Activated naive CD8-positive, alpha-beta T cell treated with anti-CD3 and anti-CD28 coated beads, Interleukin-2, amount 50 U/mL, for 24 hours (primary cell): ENCODE data around the gene VWC2.

Source experiments
- ATAC-seq: fragments of 150-1000 bp; cut with Tn5 transposase; one replicate; pipeline ENCODE4 v1.10.0; 2021
- DNase-seq: peaks from one replicate; pipeline ENCODE4 v3.0.0; 2021
- H3K27ac Mint-ChIP-seq: one replicate; pipeline ENCODE4 v1.8.0; 2021; ENCODE audit warnings: mild to moderate bottlenecking, mixed read lengths
- H3K27me3 Mint-ChIP-seq: one replicate; pipeline ENCODE4 v1.8.0; 2021; ENCODE audit warnings: mixed read lengths
- H3K36me3 Mint-ChIP-seq: one replicate; pipeline ENCODE4 v1.8.0; 2021; ENCODE audit warnings: low read depth, mixed read lengths
- H3K4me1 Mint-ChIP-seq: one replicate; pipeline ENCODE4 v1.8.0; 2021; ENCODE audit warnings: mixed read lengths
- H3K4me3 Mint-ChIP-seq: one replicate; pipeline ENCODE4 v1.8.0; 2021; ENCODE audit warnings: mild to moderate bottlenecking, moderate library complexity, mixed read lengths
- H3K9me3 Mint-ChIP-seq: one replicate; pipeline ENCODE4 v1.8.0; 2021; ENCODE audit warnings: mixed read lengths

VWC2 gene

GRCh38 chr7:49852619-49853462 lies 79.4 kb downstream of the VWC2 start:
- no peaks in the 10 kb centered on the region for H3K36me3 Mint-ChIP-seq
- peaks cover 2% of the 10 kb centered on the region for H3K27me3 Mint-ChIP-seq
- no peak overlapping the region for H3K27ac Mint-ChIP-seq
- no peak for ATAC-seq
- H3K9me3 Mint-ChIP-seq: no peaks in the 10 kb centered on the region
- DNase-seq: peak; percentile 10
- H3K4me3 Mint-ChIP-seq: no peak overlapping the region
- H3K4me1 Mint-ChIP-seq: no peaks in the 10 kb centered on the region

GRCh38 chr7:49855281-49855980 lies 82.0 kb downstream of the VWC2 start:
- no peak overlapping the region for H3K27ac Mint-ChIP-seq
- H3K27me3 Mint-ChIP-seq: peaks cover 2% of the 10 kb centered on the region
- H3K9me3 Mint-ChIP-seq: no peaks in the 10 kb centered on the region
- no peak for ATAC-seq
- no peak overlapping the region for H3K4me3 Mint-ChIP-seq
- H3K4me1 Mint-ChIP-seq: no peaks in the 10 kb centered on the region
- DNase-seq: no peak
- H3K36me3 Mint-ChIP-seq: no peaks in the 10 kb centered on the region

DNA sequence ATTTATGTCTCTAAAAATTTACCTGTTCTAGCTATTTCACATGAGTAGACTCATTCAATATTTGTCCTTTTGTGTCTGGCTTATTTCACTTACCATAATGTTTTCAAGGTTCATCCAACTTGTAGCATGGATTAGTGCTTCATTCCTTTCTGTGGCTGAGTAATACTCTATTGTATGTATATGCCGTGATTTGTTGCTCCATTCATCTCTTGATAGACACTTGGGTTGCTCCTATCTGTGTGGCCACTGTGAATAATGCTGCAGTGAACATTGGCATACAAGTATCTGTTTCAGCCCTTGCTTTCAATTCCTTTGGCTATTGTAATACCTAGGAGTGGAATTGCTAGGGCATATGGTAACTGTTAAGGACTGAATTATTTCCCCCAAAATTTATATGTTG lies 86.9 kb downstream of the VWC2 start:
- ATAC-seq: no peak
- H3K4me1 Mint-ChIP-seq: no peaks in the 10 kb centered on the region
- no peaks in the 10 kb centered on the region for H3K9me3 Mint-ChIP-seq
- H3K27ac Mint-ChIP-seq: no peak overlapping the region
- H3K27me3 Mint-ChIP-seq: peaks cover 2% of the 10 kb centered on the region
- H3K36me3 Mint-ChIP-seq: no peaks in the 10 kb centered on the region
- no peak for DNase-seq
- H3K4me3 Mint-ChIP-seq: no peak overlapping the region

- ATAC-seq: no peak
- no peak overlapping the region for H3K27ac Mint-ChIP-seq
These were observed 92.8 kb downstream of the VWC2 start for GRCh38 chr7:49866076-49866735.

DNA sequence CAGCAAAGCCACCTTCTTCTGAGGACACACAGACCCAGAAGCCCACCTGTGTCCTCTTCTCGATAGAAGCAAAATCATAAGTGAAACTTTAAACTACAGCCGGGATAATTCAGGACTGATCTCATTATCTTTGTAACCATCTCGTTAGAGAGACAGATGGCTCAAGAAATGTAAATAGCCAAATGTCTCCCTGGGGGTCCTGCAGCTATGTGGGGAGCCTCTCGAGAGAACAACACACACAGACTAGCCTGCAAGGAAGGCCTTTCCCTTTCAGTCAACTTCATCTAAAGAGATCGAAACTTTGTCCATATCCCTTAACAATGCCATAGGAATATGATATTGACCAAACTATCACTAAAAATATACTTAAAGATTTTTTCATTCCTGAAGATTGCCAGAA lies 93.5 kb downstream of the VWC2 start:
- no peaks in the 10 kb centered on the region for H3K36me3 Mint-ChIP-seq
- DNase-seq: no peak
- ATAC-seq: no peak
- no peaks in the 10 kb centered on the region for H3K9me3 Mint-ChIP-seq
- peaks cover 4% of the 10 kb centered on the region for H3K27me3 Mint-ChIP-seq
- H3K4me3 Mint-ChIP-seq: no peak overlapping the region
- H3K4me1 Mint-ChIP-seq: no peaks in the 10 kb centered on the region
- H3K27ac Mint-ChIP-seq: no peak overlapping the region

More at GRCh38 chr7:49866076-49866735, 92.8 kb downstream of the VWC2 start:
- H3K27me3 Mint-ChIP-seq: peaks cover 4% of the 10 kb centered on the region
- H3K36me3 Mint-ChIP-seq: no peaks in the 10 kb centered on the region
- H3K9me3 Mint-ChIP-seq: no peaks in the 10 kb centered on the region
- H3K4me1 Mint-ChIP-seq: no peaks in the 10 kb centered on the region
- no peak for DNase-seq
- no peak overlapping the region for H3K4me3 Mint-ChIP-seq

DNA sequence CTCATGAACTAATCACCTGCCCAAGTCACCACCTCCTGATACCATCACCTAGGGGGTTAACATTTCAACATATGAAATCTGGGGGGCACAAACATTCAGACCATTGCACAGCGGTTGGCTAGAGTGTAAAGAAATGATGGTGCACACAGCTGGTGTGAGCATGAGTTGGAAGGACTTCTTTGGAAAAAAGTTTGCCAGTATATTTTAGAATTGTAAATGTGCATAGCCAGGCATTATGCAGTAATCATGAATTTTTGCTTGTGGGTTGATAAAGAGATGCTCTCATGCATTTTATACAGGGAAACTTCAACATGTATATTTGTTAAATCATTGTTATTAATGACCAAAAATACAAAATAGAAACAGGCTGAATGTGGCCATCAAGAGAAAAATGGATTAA lies 100.0 kb downstream of the VWC2 start:
- no peak for DNase-seq
- no peak overlapping the region for H3K27ac Mint-ChIP-seq
- no peaks in the 10 kb centered on the region for H3K9me3 Mint-ChIP-seq
- H3K4me3 Mint-ChIP-seq: no peak overlapping the region
- no peak for ATAC-seq
- no peaks in the 10 kb centered on the region for H3K36me3 Mint-ChIP-seq
- H3K4me1 Mint-ChIP-seq: no peaks in the 10 kb centered on the region
- H3K27me3 Mint-ChIP-seq: no peaks in the 10 kb centered on the region

GRCh38 chr7:49875336-49875735 lies 101.9 kb downstream of the VWC2 start:
- DNase-seq: no peak
- H3K27me3 Mint-ChIP-seq: peaks cover 1% of the 10 kb centered on the region
- no peak overlapping the region for H3K27ac Mint-ChIP-seq
- H3K4me1 Mint-ChIP-seq: no peaks in the 10 kb centered on the region
- no peak for ATAC-seq
- no peaks in the 10 kb centered on the region for H3K9me3 Mint-ChIP-seq
- H3K4me3 Mint-ChIP-seq: no peak overlapping the region
- no peaks in the 10 kb centered on the region for H3K36me3 Mint-ChIP-seq

DNA sequence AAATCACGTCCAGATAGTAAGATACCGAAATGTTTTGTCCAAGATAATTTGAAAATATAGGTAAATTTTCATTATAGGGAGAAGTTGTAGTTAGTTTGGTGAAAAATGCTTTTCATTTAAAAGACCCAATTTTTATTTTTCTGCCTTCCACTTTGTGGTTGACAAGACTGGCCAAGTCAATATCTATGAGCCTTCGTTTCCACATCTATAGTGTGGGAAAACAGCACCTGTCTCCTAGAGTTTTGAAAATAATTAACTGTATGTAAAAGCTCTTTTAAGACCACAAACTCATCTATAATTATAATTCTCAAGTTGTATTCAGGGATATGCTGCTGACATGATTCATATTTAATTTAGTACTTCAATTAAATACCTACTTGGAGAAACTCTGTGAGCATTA lies 102.8 kb downstream of the VWC2 start:
- Mint-ChIP-seq H3K36me3 (no peaks in the 10 kb centered on the region), H3K9me3 (no peaks in the 10 kb centered on the region), H3K4me1 (no peaks in the 10 kb centered on the region), H3K27me3 (peaks cover 1% of the 10 kb centered on the region), H3K4me3 (no peak overlapping the region), H3K27ac (no peak overlapping the region)
- ATAC-seq (no peak), DNase-seq (no peak)

GRCh38 chr7:49878089-49878488 lies 104.7 kb downstream of the VWC2 start:
- H3K4me1 Mint-ChIP-seq: no peaks in the 10 kb centered on the region
- no peaks in the 10 kb centered on the region for H3K36me3 Mint-ChIP-seq
- no peaks in the 10 kb centered on the region for H3K9me3 Mint-ChIP-seq
- no peak overlapping the region for H3K4me3 Mint-ChIP-seq
- H3K27ac Mint-ChIP-seq: no peak overlapping the region
- H3K27me3 Mint-ChIP-seq: peaks cover 6% of the 10 kb centered on the region
- DNase-seq (no peak), ATAC-seq (no peak)

DNA sequence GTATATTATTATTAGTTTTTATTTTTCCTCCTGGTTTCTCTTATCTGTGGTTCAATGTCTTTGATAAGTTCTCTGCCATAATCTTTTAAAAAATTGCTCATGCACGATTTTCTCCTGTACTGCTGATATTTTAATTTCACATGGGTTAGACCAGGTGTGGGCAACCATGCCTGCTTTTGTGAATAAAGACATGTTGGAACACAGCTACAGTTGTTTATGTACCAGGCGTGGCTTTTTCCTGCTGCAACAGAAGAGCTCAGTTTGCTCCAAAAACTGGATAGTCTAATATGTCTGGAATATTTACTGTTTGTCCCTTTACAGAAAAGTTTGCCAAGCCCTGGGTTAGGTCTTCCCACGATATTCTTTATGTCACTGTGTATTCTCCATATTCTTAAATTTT lies 105.2 kb downstream of the VWC2 start:
- DNase-seq (no peak), ATAC-seq (no peak)
- Mint-ChIP-seq H3K27ac (no peak overlapping the region), H3K27me3 (peaks cover 9% of the 10 kb centered on the region), H3K4me1 (no peaks in the 10 kb centered on the region), H3K4me3 (no peak overlapping the region), H3K36me3 (no peaks in the 10 kb centered on the region), H3K9me3 (no peaks in the 10 kb centered on the region)

DNA sequence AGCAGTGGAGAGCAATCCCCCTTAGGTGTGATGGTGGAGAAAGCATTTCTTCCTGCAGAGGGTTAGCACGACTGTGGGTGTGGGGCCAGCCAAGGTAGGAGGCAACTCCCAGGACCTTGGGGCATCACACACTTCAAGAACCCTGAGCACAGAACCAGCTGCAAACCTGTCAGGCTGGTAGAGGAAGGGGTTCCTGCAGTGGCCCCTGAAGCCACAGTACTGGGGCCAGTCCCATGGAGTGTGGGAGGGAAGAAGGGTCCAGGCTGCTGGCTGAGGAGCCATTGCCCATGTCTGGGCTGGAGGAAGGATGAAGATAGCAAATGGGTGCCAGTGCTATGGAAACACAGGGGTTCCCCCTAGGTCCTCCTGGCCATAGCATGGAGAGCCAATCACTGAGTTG lies 110.5 kb downstream of the VWC2 start:
- Mint-ChIP-seq H3K4me3 (no peak overlapping the region), H3K9me3 (no peaks in the 10 kb centered on the region), H3K27me3 (peaks cover 10% of the 10 kb centered on the region), H3K27ac (no peak overlapping the region), H3K36me3 (no peaks in the 10 kb centered on the region), H3K4me1 (no peaks in the 10 kb centered on the region)
- no peak for ATAC-seq
- no peak for DNase-seq

GRCh38 chr7:49885593-49886285 lies 112.3 kb downstream of the VWC2 start:
- H3K4me3 Mint-ChIP-seq: no peak overlapping the region
- ATAC-seq: no peak
- no peak for DNase-seq
- H3K4me1 Mint-ChIP-seq: no peaks in the 10 kb centered on the region
- no peak overlapping the region for H3K27ac Mint-ChIP-seq
- H3K9me3 Mint-ChIP-seq: no peaks in the 10 kb centered on the region
- H3K36me3 Mint-ChIP-seq: no peaks in the 10 kb centered on the region
- H3K27me3 Mint-ChIP-seq: peaks cover 9% of the 10 kb centered on the region

DNA sequence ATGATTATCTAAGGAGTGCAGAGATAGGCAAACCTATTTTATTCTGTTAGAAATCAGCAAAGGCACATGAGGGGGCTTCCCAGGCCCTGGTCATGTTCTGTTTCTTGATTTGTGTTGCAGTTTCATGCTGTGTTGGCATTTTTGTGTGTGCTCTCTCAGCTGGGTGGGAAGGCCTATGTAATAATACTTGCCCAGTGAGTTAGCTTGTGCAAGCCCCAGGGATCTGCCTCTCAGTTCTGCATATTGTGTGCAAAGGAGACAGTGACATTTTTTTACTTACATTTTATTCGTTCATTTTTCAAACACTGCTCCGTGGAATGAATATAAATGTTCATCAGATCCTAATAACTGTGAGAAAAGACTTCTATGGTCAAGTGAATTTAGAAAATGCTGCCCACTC lies 119.0 kb downstream of the VWC2 start:
- Mint-ChIP-seq H3K4me3 (no peak overlapping the region), H3K27ac (no peak overlapping the region), H3K9me3 (no peaks in the 10 kb centered on the region), H3K4me1 (no peaks in the 10 kb centered on the region), H3K36me3 (no peaks in the 10 kb centered on the region), H3K27me3 (peaks cover 6% of the 10 kb centered on the region)
- DNase-seq (no peak), ATAC-seq (no peak)

DNA sequence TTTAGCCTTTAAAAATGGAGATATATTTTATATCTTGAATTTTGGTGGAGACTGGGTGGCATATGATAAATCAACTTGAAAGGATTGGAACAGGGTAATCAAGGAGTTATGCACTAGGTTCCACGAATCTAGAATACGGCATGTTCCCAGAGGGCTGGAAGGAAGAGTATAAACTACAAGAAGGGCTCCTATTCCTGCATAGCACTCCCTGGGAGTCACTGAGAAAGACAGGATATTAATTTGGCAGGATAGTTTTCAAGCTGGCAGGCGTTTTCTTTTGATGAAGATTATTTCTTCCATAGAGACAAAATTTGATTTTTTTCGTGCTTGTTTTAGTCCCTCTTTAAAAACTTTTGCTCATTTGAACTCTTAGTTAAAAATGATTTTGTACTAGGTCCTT lies 119.7 kb downstream of the VWC2 start:
- ATAC-seq (no peak), DNase-seq (no peak)
- no peak overlapping the region for H3K27ac Mint-ChIP-seq
- peaks cover 6% of the 10 kb centered on the region for H3K27me3 Mint-ChIP-seq
- no peaks in the 10 kb centered on the region for H3K4me1 Mint-ChIP-seq
- H3K4me3 Mint-ChIP-seq: no peak overlapping the region
- H3K9me3 Mint-ChIP-seq: no peaks in the 10 kb centered on the region
- no peaks in the 10 kb centered on the region for H3K36me3 Mint-ChIP-seq
